G401 (cell line): ENCODE data around the gene PKDCC. TPM values are rescaled to one million over a fixed set of nuclear protein-coding genes. Genes with fewer than 3 reads are reported as not detected.

Experiments
- DNase-seq: peaks from one replicate; pipeline ENCODE4 v3.0.0-alpha.2; 2015; ENCODE audit warnings: low spot score
- in situ Hi-C: cut with HindIII; loops from 2 replicates; pipeline ENCODE4 v1.10.0; 2016; ENCODE audit warnings: low sequenced_read_pairs, mixed read lengths
- total RNA-seq: library from RNA; depleted of rRNA; stranded (reverse); fragments of >200 nt; shearing (Covaris generic); gene quantifications from 2 replicates; pipeline ENCODE4 v1.2.3, GENCODE V29; 2014

Gene PKDCC
- total RNA-seq, 1 experiment from 2014 or later = 36.9 TPM

DNA sequence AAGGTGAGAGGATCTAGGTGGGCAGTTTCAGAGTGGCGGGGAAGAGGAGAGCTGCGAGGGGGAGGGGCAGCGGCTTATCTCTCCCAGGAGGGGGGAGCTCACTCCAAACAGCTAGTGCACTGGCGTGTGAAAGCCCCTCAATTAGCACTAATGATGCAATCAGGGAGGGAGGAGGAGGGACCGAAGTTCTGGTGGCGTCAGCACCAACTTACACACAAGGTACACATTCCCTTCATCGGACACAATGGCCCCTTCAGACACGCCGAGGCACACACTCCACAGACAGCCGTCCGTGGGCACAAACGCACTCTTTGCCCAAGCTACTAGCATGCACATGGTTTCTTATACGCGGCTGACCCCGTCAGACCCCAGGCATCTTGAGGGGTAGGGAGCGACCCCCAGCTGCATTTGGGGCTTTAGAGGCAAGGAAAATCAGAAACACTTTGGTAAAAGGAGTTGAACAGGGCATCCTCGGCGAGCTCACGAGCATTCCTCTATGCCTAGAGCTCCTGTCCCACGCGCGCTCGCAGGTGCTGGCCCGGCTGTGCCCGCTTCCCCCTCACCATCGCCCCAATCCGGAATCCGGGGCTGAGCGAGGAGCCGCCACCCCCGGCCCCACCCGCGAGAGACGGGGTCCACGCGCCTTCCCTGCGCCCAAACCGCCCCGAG lies 868 bp upstream of the PKDCC start:
- in situ Hi-C loops = no loop called here
- DNase-seq = no peak

DNA sequence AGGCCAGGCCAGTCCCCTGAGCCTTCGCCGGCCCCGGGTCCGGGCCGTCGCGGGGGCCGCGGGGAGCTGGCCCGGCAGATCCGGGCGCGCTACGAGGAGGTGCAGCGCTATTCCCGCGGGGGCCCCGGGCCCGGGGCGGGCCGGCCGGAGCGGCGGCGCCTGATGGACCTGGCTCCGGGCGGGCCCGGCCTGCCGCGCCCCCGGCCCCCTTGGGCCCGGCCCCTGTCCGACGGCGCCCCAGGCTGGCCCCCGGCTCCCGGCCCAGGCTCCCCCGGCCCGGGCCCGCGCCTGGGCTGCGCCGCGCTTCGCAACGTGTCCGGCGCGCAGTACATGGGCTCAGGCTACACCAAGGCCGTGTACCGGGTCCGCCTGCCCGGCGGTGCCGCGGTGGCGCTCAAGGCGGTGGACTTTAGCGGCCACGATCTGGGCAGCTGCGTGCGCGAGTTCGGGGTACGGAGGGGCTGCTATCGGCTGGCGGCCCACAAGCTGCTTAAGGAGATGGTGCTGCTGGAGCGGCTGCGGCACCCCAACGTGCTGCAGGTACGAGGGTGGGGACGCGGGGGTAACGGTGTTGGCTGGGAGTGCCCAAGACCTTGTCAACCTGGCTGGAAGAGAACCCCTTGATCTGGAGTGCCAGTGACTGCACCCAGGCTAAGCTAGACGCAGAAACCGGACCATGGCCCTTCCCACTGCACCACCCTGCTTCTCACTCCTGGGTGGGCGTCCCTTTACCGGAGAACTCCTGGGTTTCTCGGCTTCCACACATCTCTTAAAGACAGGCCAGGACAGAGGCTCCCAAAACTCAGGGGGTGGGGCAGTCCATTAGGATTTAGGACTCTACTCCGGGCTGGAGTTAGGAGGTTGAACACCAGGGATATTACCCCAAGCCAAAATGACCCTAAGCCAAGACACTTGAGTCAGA lies 739 bp downstream of the PKDCC start:
- in situ Hi-C loops = no loop called here
- no peak for DNase-seq

DNA sequence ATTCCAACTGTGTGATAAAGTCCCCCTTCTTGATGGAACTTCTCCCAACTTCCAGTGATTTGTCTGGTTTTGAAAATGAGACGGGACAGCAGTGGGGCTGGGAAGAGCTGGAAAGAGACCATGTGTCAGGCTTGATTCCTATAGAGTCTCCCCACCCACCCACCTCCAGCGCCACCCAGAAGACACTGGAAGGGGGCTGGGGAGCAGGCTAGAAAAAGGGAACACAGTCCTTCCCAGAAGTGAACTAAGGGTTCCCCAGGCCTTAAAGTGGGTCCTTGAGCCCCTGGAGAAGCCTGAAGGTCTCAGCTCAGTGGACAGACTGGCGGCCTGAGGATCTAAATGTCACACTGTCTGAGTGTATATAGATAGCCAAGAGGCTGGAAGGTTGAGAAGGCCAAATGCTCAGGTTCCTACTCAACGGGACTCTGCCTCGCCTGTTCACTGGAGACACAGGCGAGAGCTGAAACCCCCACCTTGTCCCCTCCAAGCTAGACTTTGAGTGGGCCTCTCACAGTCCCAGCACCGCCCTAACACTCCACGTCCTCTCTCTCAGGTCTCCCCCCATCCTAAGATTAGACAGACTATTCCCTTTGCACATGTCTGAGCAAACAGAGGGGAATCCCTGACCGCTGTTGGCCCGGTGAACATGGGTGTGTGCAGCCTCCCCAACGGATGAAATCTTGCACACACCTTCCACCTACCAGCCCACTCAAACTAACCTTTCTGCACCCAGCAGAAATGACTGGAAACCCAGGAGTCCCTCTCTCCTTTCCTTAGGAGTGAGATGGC lies 1.6 kb downstream of the PKDCC start:
- in situ Hi-C loops = no loop called here
- no peak for DNase-seq

DNA sequence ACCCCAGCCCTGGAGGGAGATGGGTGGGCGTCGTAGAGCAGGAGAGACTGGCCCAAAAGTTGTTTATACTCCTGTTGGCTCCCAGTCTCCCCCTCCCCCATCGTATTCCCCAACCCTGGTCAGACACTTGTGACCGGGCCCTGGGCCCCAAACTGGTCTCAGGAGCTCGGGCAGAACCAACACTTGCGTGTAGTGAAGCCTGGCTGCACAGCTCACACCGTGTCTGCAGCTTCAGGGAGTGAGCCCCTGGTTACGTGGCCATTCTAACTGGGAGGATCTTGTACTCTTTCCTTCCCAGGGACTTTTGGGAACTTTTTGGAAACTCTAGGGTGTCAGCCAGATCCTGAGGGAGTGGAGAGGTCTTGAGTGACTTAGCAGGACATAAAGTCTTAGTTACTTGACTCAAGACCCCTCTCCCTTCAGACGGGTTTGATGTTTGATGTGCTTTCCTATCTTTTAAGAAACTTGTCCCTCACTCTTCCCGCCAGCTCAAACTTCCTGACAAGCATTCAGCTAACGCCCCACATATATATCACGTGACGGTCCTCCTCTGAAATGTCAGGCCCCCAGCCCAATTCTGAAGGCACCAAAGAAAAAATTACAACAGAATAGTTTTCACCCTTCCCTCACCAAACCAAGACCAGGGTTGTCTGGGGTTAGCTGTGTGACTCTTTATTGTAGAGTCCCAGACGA lies 2.3 kb downstream of the PKDCC start:
- in situ Hi-C loops = no loop called here
- DNase-seq = no peak

DNA sequence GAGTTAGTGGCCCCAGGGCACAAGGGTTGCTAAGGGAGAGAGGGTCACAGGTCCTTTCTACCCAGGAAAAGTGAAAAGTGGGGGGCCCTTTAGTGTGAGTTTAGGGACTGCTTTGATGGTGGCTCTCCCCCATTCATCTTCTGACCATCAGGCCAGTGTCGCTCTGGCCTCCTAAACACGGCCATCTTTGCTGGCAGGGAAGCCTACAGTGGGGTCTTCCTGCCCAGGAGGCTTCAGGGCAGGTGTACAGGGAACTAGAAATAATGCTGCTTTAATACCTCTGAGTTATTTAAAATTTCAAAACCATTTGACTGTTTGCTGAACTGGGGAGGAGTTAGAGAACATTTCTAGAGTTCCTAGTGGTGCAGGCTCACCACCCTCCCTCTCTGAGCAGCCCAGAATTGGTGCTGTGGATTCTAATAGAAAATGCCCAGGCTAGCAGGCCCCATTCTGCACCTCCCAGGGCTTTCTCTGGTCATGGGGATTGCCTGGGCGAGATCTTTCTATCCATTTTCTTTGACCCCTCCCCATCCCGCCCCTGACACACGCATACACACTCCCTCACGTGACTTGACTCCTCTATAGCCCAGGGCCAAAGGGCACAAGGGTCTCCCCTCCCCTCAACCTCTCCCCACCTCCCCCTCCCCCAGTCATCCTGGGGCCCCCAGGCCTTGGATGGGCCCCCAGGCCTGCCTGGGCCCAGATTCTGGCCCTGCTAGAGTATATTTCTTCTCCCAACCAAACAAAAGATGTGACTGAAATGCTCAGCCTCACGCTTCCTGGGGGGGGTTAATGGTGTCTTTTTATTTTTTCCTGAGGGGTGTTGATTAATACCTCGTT lies 3.1 kb downstream of the PKDCC start:
- in situ Hi-C loops = no loop called here
- no peak for DNase-seq

GRCh38 chr2:42051543-42052235 lies 3.9 kb downstream of the PKDCC start:
- in situ Hi-C loops = no loop called here
- DNase-seq = no peak

DNA sequence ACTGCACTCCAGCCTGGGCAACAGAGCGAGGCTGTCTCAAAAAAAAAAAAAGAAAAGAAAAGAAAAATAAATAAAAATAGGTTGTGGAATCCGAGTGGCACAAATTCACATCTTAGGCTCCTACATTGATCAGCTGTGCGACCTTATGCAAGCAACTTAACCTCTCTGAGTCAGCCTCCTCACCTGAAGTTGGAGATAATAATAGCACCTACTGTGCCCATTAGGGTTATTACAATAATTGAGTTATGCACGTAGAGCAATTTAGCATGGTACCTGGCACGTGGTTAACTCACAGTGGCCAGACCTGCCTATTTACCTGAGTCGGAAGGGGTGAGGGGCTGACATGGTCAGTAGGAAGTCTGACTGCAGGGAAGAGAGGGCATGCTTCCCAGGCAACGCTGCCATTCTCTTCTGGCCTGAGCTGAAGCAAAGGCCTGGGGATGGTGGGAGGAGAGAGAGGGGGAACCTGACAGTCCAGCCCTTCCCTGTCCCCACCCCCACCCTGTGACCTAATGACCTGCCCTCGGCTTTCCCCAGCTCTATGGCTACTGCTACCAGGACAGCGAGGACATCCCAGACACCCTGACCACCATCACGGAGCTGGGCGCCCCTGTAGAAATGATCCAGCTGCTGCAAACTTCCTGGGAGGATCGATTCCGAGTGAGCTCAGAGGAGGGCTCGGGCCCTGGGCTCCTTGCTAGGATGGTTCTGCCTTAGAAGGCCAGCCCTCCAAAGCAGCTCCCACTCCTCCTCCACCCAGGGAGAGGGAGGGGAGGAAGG lies 5.1 kb downstream of the PKDCC start:
- in situ Hi-C loops = no loop called here
- DNase-seq = no peak

DNA sequence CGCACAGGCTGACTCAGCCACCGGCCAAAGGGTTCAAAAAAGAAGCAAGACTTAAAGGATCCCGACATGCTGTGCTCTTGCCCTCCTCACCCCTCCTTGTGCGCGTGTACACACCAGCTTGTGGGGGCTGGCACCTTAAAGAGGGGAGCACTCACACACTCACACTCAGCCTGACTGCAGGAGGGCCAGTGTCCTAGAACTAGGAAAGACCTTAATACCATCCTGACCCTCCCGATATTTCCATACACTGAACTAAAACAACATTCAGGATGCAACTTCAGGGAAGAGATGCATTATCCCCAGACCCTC lies 5.6 kb downstream of the PKDCC start:
- in situ Hi-C loops = no loop called here
- no peak for DNase-seq

DNA sequence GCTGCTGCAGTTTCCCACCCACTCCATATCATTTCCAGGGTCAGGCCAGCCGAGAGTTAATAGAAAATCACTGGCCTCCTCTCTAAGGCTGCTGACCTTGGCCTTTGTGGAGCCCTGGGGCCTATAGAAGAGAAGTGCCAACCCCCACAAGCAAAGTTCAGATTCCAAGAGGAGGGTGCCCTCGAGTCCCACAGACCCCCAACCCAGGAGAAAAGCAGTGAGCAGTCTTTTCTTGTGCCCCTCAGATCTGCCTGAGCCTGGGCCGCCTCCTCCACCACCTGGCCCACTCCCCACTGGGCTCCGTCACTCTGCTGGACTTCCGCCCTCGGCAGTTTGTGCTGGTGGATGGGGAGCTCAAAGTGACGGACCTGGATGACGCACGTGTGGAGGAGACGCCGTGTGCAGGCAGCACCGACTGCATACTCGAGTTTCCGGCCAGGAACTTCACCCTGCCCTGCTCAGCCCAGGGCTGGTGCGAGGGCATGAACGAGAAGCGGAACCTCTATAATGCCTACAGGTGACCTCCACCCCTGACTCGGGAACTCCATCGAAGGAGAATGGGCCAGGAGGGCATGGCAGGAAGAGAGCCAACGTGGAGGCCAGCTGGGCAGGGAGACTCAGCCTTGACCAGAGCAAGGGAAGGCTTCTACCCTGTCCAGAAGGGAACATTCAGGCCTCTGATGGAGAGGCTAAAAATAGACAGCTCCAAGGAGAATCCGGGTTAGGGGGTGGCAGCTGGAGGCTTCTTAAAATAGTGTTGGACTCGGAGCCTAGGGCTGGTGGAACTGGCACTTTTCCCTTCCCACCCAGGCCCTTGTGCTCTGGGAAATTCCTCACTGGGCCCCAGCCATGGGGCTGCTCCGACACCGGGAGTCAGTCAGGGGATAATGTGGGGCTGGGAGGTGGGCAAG lies 6.2 kb downstream of the PKDCC start:
- in situ Hi-C loops = no loop called here
- peak; percentile 62 for DNase-seq

GRCh38 chr2:42054714-42055430 lies 7.1 kb downstream of the PKDCC start:
- DNase-seq = no peak
- in situ Hi-C loops = no loop called here

GRCh38 chr2:42055573-42056514 lies 8.0 kb downstream of the PKDCC start:
- in situ Hi-C loops = no loop called here
- no peak for DNase-seq

DNA sequence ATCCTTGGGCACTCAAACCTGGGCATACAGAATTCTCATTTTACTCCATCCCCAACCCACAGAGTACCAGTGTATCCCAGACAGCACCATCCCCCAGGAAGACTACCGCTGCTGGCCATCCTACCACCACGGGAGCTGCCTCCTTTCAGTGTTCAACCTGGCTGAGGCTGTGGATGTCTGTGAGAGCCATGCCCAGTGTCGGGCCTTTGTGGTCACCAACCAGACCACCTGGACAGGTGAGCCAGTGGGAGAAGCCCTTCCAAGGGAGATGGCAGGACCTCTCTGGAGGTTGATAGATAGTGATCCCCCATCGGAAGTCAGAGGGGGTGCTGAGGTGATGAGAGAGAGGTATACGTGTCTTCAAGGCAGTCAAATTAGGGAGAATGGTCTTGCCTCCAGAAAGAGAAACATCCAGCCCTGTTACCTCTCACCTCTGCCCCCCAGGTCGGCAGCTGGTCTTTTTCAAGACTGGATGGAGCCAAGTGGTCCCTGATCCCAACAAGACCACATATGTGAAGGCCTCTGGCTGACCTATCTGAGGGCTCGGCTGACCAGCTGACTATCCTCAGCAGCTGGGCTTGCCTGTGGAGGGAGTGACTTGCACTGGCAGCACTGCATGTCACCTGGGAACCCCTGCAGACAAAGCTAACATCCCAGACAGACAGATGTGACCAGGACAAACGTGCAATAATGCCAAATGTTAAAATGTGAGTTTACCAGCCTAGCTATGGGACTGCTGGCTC lies 9.5 kb downstream of the PKDCC start:
- no peak for DNase-seq
- in situ Hi-C loops = no loop called here

- no peak for DNase-seq
- in situ Hi-C loops = no loop called here
These were observed 10.2 kb downstream of the PKDCC start for GRCh38 chr2:42057902-42058450.
